ENCODE measurements around the gene PSMC3. TPM values are rescaled to one million over a fixed set of nuclear protein-coding genes. Genes with fewer than 3 reads are reported as not detected.

PSMC3 gene
- total RNA-seq, 1 experiment from 2014 or later: 179 TPM

- Histone ChIP-seq H2AFZ (ENCODE audit: low read length) (no peak overlapping the region), H4K8ac (replicated peaks; ENCODE audit: insufficient read length, low read depth, low read length) (no peak overlapping the region), H3K4ac (ENCODE audit: low read depth, low read length) (no peak overlapping the region), H2BK12ac (ENCODE audit: insufficient read length, low read depth, low read length) (no peak overlapping the region), H3K4me2 (ENCODE audit: insufficient read depth, insufficient read length, low read length) (no peak overlapping the region), H2BK5ac (ENCODE audit: insufficient read length, low read length) (no peak overlapping the region), H3K14ac (ENCODE audit: insufficient read depth, low read length) (no peak overlapping the region), H2BK20ac (ENCODE audit: low read depth, low read length, poor library complexity, severe bottlenecking) (no peak overlapping the region), H3K27me3 (ENCODE audit: insufficient read depth, low read length) (no peaks in the 10 kb centered on the region), H3K18ac (ENCODE audit: insufficient read length, low read depth, low read length) (no peak overlapping the region), H3K79me2 (ENCODE audit: insufficient read depth, low read length) (no peaks in the 10 kb centered on the region), H2BK15ac (ENCODE audit: low read depth, low read length) (no peak overlapping the region), H4K20me1 (ENCODE audit: control insufficient read depth, insufficient read depth, insufficient read length) (no peaks in the 10 kb centered on the region), H3K23me2 (ENCODE audit: insufficient read length, low read depth, low read length, poor library complexity, severe bottlenecking) (peaks cover 11% of the 10 kb centered on the region), H3K23ac (ENCODE audit: insufficient read length, low read depth, low read length) (no peak overlapping the region), H3K27ac (ENCODE audit: insufficient read length, low read depth, low read length) (no peak overlapping the region), H2BK120ac (ENCODE audit: low read depth, low read length, poor library complexity, severe bottlenecking) (no peak overlapping the region), H3K9ac (ENCODE audit: extremely low read depth, insufficient read length, low read length) (no peak overlapping the region), H4K91ac (ENCODE audit: insufficient read length, low read depth, low read length) (no peak overlapping the region), H3K4me1 (ENCODE audit: insufficient read depth, low read length) (peaks cover 5% of the 10 kb centered on the region), H3K9me3 (ENCODE audit: control insufficient read depth, low read depth, low read length) (no peaks in the 10 kb centered on the region), H3K79me1 (ENCODE audit: insufficient read depth, low read depth, low read length, poor library complexity, severe bottlenecking) (no peaks in the 10 kb centered on the region), H2AK5ac (ENCODE audit: insufficient read length, low read length) (no peak overlapping the region), H4K5ac (ENCODE audit: insufficient read length, low read depth, low read length) (no peak overlapping the region), H3K56ac (ENCODE audit: insufficient read length, low read depth, low read length) (no peak overlapping the region), H3T11ph (ENCODE audit: low read length) (no peak overlapping the region)
- no peak for TF ChIP-seq CTCF (conservative IDR thresholded peaks at IDR 0.05)
- Mint-ChIP-seq H3K9me3 (no peaks in the 10 kb centered on the region; a peak in 1 of 5 replicates), H3K4me1 (peaks cover 30 to 46% of the 10 kb centered on the region in 2 experiments), H3K27ac (peak overlapping the region in 2 of 3 experiments; percentile 33 to 44; a peak in 2 of 7 replicates), H3K36me3 (ENCODE audit: insufficient read depth in 1 of 3, low read depth in 3 of 3) (no peaks in the 10 kb centered on the region; a peak in 1 of 7 replicates), H3K4me3 (no peak overlapping the region; a peak in 1 of 5 replicates), H3K27me3 (ENCODE audit: low read depth) (no peaks in the 10 kb centered on the region)
- DNase-seq: no peak
- WGBS (ENCODE audit: extremely low coverage, insufficient read length, low lambda C conversion rate): no CpG with 5 or more reads among the region's 3 CpGs
Measured at GRCh38 chr11:47403571-47403970, 22.7 kb downstream of the PSMC3 start.
